Measurements from ENCODE around the gene CST8.

- no peak for TF ChIP-seq CTCF (IDR thresholded peaks at IDR 0.05; ENCODE audit: low read depth, low read length)
- no peak for TF ChIP-seq POLR2A (IDR thresholded peaks at IDR 0.05; ENCODE audit: extremely low read depth, insufficient read length)
- no peak for TF ChIP-seq MAX (IDR thresholded peaks at IDR 0.05; ENCODE audit: low read depth, low read length)
Measured at GRCh38 chr20:23476015-23476754, 14.7 kb upstream of the CST8 start.

Data from NB4 (cell line).